ENCODE measurements around the gene ZNG1B.
"Not testable (repeated sequence)": the region's sequence is repeated elsewhere in the genome, so short reads cannot be mapped to it uniquely, and the experiment has no call there.

Gene ZNG1B

DNA sequence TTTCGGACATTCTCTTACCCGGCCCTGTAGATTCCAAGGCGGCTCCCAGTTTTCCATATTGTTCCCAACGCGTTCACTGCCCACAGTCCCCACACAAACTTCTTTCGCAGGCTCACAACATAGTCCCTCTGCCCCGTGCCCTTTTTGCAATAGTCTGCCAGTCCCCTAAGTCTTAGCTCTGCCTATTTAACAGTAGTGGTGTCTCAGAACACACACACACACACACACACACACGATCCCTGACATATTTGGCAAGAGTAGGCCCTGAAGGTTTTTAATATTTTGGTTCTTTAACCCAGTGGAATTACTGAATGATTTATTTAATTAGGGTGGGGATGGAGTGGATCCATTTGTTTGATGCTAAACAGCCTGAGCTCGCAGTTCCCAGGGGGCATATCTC is 105.0 kb downstream of the ZNG1B start:
- not testable (repeated sequence) for DNase-seq (ENCODE audit: low read depth in 2 of 2, low spot score in 1 of 2)

Measured in stimulated activated CD8-positive, alpha-beta memory T cell treated with anti-CD3 and anti-CD28 coated beads, Interleukin-4, amount 100 ng/mL, for 4 hours (primary cell).